ENCODE results near the gene COPS3. TPM values are rescaled to one million over a fixed set of nuclear protein-coding genes. Genes with fewer than 3 reads are reported as not detected.
A peak's percentile ranks its signal among the peaks of the same experiment; 100 is the strongest.

The COPS3 gene
- total RNA-seq, 2 experiments from 2014 or later: 103 to 104 TPM

- intact Hi-C loops (cut with micrococcal nuclease): no loop called here
- Mint-ChIP-seq H3K4me3 (no peak overlapping the region), H3K27me3 (ENCODE audit: low read depth) (no peaks in the 10 kb centered on the region), H3K27ac (no peak overlapping the region), H3K4me1 (ENCODE audit: low read depth) (no peaks in the 10 kb centered on the region), H3K36me3 (ENCODE audit: low read depth) (peaks cover 19% of the 10 kb centered on the region), H3K9me3 (no peaks in the 10 kb centered on the region)
- CTCF ChIA-PET: no interaction called here
- DNase-seq: no peak
These were observed 57.3 kb downstream of the COPS3 start for GRCh38 chr17:17223736-17224135.

DNA sequence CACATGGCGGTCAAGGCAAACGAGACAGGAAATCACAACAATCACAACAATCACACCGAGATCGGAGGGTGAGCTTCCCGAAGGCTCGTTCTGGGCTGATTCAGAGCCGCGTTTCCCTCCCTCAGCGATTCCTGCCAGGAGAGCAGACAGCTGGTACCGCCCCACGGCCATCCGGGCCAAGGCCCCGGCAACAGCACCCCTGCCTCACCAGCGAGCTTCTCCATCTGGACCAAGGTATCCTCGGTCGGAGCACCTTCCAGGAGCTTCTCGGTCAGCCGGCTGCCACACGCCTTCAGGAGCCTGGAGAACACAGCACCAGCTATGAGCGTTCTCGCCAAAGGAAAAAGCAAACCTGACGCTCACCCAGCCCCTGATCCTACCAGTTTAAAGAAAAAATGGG lies 59.7 kb downstream of the COPS3 start:
- Mint-ChIP-seq H3K9me3 (no peaks in the 10 kb centered on the region), H3K36me3 (ENCODE audit: low read depth) (peaks cover 17% of the 10 kb centered on the region), H3K27me3 (ENCODE audit: low read depth) (no peaks in the 10 kb centered on the region), H3K4me3 (no peak overlapping the region), H3K4me1 (ENCODE audit: low read depth) (no peaks in the 10 kb centered on the region), H3K27ac (no peak overlapping the region)
- no peak for DNase-seq
- CTCF ChIA-PET: interaction anchor here (0.7 kb wide), 1 partner anchor 9 kb away, joined by 3 read pairs; no protein-coding TSS in a partner anchor
- intact Hi-C loops (cut with micrococcal nuclease): no loop called here

- CTCF ChIA-PET: interaction anchor here (0.7 kb wide), 1 partner anchor 8 kb away, joined by 3 read pairs; no protein-coding TSS in a partner anchor
- intact Hi-C loops (cut with micrococcal nuclease): no loop called here
- Mint-ChIP-seq H3K27me3 (ENCODE audit: low read depth) (no peaks in the 10 kb centered on the region), H3K27ac (peak overlapping the region; percentile 41), H3K4me1 (ENCODE audit: low read depth) (no peaks in the 10 kb centered on the region), H3K36me3 (ENCODE audit: low read depth) (peaks cover 18% of the 10 kb centered on the region), H3K4me3 (no peak overlapping the region), H3K9me3 (no peaks in the 10 kb centered on the region)
- DNase-seq: no peak
These were observed 60.5 kb downstream of the COPS3 start for GRCh38 chr17:17220529-17220928.

- H3K4me1 Mint-ChIP-seq (ENCODE audit: low read depth): no peaks in the 10 kb centered on the region
- no peak overlapping the region for H3K27ac Mint-ChIP-seq
- no peaks in the 10 kb centered on the region for H3K27me3 Mint-ChIP-seq (ENCODE audit: low read depth)
- intact Hi-C loops (cut with micrococcal nuclease): no loop called here
- peaks cover 8% of the 10 kb centered on the region for H3K36me3 Mint-ChIP-seq (ENCODE audit: low read depth)
- DNase-seq: no peak
- no peak overlapping the region for H3K4me3 Mint-ChIP-seq
- CTCF ChIA-PET: interaction anchor here (0.7 kb wide), 1 partner anchor 98 kb away, joined by 3 read pairs; no protein-coding TSS in a partner anchor
- H3K9me3 Mint-ChIP-seq: no peaks in the 10 kb centered on the region
These were observed 63.1 kb downstream of the COPS3 start for GRCh38 chr17:17217995-17218394.

DNA sequence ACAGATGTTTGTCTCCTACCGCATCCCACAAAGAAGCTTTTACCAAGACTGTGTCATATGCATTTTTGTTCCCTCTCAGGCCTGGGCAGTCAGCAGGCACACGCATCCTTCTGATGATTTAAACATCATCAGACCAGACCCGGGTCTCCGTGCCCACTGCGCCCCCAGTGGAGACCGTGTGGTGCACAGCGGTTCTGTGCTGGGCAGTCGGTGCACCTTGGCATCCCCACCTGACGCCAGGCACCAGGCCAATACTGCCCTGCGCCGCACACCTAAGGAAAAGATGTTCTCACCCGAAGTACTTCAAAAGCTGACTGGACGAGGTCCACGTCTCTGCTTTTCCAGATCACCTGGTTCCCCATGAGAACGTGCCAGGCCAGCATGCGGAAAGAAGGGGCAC lies 64.3 kb downstream of the COPS3 start:
- CTCF ChIA-PET: no interaction called here
- H3K9me3 Mint-ChIP-seq: no peaks in the 10 kb centered on the region
- peaks cover 12% of the 10 kb centered on the region for H3K36me3 Mint-ChIP-seq (ENCODE audit: low read depth)

DNA sequence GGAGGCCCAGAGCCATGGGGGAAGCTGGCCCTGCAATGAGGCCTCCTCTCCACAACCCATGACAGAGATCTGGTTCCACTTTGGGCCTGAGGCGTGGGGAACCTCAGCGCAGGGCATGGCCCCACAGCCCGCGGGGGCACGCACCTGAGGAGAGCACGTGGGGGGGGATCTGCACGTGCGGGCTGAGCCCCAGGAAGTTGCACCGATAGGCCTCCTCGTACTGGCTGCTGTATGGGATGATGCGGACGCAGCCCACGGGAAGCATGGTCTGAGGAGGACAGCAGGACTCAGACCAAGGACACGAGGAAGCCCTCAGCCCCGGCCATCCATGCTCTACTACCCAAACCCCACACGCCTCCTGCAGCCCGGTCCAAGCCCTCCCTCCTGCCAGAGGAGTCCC lies 64.8 kb downstream of the COPS3 start:
- Mint-ChIP-seq H3K27me3 (ENCODE audit: low read depth) (no peaks in the 10 kb centered on the region), H3K4me3 (no peak overlapping the region), H3K9me3 (no peaks in the 10 kb centered on the region), H3K27ac (no peak overlapping the region), H3K36me3 (ENCODE audit: low read depth) (peaks cover 9% of the 10 kb centered on the region), H3K4me1 (ENCODE audit: low read depth) (no peaks in the 10 kb centered on the region)
- DNase-seq: no peak
- intact Hi-C loops (cut with micrococcal nuclease): no loop called here
- CTCF ChIA-PET: no interaction called here

More for the DNA sequence above, 64.3 kb downstream of the COPS3 start:
- Mint-ChIP-seq H3K4me1 (ENCODE audit: low read depth) (no peaks in the 10 kb centered on the region), H3K27ac (no peak overlapping the region), H3K4me3 (no peak overlapping the region), H3K27me3 (ENCODE audit: low read depth) (no peaks in the 10 kb centered on the region)
- intact Hi-C loops (cut with micrococcal nuclease): no loop called here
- DNase-seq: no peak

DNA sequence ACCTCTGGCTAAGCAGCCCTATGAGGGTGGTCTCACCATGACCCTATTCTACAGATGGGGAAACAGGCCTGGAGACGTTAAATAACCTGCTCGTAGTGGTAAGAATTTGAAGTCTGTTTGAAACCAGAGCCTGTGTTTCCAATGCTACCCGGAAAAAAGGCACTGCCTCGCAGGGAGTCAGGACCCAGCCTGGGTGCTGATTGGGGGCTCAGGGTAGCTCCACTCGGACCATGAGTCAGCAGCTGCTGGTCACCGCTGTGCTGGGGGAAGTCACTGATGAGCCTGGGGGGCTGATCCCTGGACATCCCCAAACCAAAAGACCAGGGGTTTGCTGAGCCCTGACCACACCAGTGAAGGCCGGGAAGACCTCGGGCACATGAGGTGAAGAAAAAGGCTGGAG lies 65.5 kb downstream of the COPS3 start:
- Mint-ChIP-seq H3K27me3 (ENCODE audit: low read depth) (no peaks in the 10 kb centered on the region), H3K27ac (no peak overlapping the region), H3K9me3 (no peaks in the 10 kb centered on the region), H3K4me1 (ENCODE audit: low read depth) (no peaks in the 10 kb centered on the region), H3K4me3 (no peak overlapping the region), H3K36me3 (ENCODE audit: low read depth) (peaks cover 8% of the 10 kb centered on the region)
- CTCF ChIA-PET: no interaction called here
- intact Hi-C loops (cut with micrococcal nuclease): no loop called here
- DNase-seq: no peak

- CTCF ChIA-PET: interaction anchor here (0.6 kb wide), 1 partner anchor 58 kb away, joined by 3 read pairs; no protein-coding TSS in a partner anchor
- Mint-ChIP-seq H3K27ac (no peak overlapping the region), H3K36me3 (ENCODE audit: low read depth) (peaks cover 8% of the 10 kb centered on the region)
These were observed 66.2 kb downstream of the COPS3 start for GRCh38 chr17:17214646-17215436.

GRCh38 chr17:17213775-17214174 lies 67.3 kb downstream of the COPS3 start:
- peaks cover 6% of the 10 kb centered on the region for H3K36me3 Mint-ChIP-seq (ENCODE audit: low read depth)
- H3K27ac Mint-ChIP-seq: no peak overlapping the region
- no peak overlapping the region for H3K4me3 Mint-ChIP-seq
- H3K4me1 Mint-ChIP-seq (ENCODE audit: low read depth): no peaks in the 10 kb centered on the region
- no peaks in the 10 kb centered on the region for H3K27me3 Mint-ChIP-seq (ENCODE audit: low read depth)
- DNase-seq: no peak
- H3K9me3 Mint-ChIP-seq: no peaks in the 10 kb centered on the region
- intact Hi-C loops (cut with micrococcal nuclease): no loop called here
- CTCF ChIA-PET: no interaction called here

More at GRCh38 chr17:17214646-17215436, 66.2 kb downstream of the COPS3 start:
- Mint-ChIP-seq H3K4me1 (ENCODE audit: low read depth) (no peaks in the 10 kb centered on the region), H3K27me3 (ENCODE audit: low read depth) (no peaks in the 10 kb centered on the region), H3K9me3 (no peaks in the 10 kb centered on the region), H3K4me3 (no peak overlapping the region)
- DNase-seq: no peak
- intact Hi-C loops (cut with micrococcal nuclease): no loop called here

GRCh38 chr17:17207998-17208397 lies 73.0 kb downstream of the COPS3 start:
- Mint-ChIP-seq H3K36me3 (ENCODE audit: low read depth) (peaks cover 14% of the 10 kb centered on the region), H3K9me3 (no peaks in the 10 kb centered on the region), H3K27me3 (ENCODE audit: low read depth) (no peaks in the 10 kb centered on the region), H3K4me1 (ENCODE audit: low read depth) (peaks cover 24% of the 10 kb centered on the region), H3K27ac (no peak overlapping the region), H3K4me3 (no peak overlapping the region)
- intact Hi-C loops (cut with micrococcal nuclease): no loop called here
- CTCF ChIA-PET: interaction anchor here (0.8 kb wide), 1 partner anchor 25 kb away, joined by 3 read pairs; no protein-coding TSS in a partner anchor
- DNase-seq: no peak

DNA sequence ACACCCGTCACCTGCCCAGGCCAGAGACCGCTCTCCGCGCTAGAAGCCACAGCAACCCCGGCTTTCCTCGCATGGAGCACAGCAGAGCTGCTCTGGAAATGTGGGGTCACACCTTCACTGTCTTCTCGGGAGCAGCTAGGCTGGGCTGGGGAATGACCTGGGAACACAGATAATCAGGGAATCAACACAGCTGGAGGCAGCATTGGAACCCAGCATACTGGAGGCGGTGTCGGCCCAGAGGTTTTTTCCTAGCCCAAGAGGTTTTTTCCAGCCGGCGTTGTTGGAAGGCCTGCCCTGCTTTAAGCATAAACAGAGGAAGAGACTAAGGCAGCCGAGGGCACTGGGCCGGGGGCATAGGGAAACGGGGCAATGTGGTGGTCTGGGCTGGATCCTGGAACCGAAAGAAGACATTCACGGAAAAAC lies 74.1 kb downstream of the COPS3 start:
- intact Hi-C loops (cut with micrococcal nuclease): loop anchor here (1.0 kb wide), 1 partner anchor 30 kb away; the partner anchor contains the start of gene FLCN
- Mint-ChIP-seq H3K36me3 (ENCODE audit: low read depth) (peaks cover 13% of the 10 kb centered on the region), H3K4me3 (peak overlapping the region; percentile 50), H3K27me3 (ENCODE audit: low read depth) (no peaks in the 10 kb centered on the region), H3K9me3 (no peaks in the 10 kb centered on the region), H3K4me1 (ENCODE audit: low read depth) (peaks cover 27% of the 10 kb centered on the region), H3K27ac (no peak overlapping the region)
- DNase-seq: no peak
- CTCF ChIA-PET: interaction anchor here (0.6 kb wide), 1 partner anchor 63 kb away, joined by 3 read pairs; no protein-coding TSS in a partner anchor

DNA sequence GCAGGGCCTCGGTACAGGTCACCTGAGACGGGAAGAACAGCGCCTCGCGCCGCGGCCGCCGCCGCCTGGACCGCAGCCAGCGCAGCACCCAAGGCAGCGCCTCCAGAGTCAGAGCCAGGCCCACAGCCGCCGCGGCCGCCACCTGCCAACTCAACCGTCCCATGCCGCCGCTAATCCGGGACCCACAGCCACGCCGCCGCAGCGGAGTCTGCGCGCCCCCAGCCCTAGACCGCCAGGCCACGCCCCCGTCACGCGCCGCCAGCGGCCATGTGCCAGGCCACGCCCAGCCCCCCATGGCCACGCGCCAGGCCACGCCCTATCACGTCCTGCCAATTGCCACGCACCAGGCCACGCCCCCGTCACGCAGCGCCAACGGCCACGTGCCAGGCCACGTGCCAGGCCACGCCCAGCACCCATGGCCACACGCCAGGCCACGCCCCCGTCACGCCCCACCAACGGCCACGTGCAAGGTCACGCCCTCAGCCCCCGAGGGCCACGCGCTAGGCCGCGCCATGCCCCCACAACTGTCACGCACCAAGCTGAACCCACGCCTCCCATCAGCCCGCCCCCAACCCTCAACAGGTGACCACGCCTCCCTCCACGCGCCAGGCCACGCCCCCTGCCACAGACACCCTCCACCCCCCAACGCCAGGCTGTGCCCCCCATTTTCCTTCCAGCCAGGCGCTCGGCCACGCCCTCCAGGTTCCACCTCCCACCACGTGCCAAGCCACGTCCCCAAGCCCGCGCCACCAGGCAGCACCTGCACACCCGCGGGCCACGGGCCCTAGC lies 74.7 kb downstream of the COPS3 start, which contains the start of gene PLD6:
TSS of gene PLD6 (minus strand) at position 210 of the 789 bp plus-strand sequence. CDS start at position 163, 47 bp downstream.
- Mint-ChIP-seq H3K9me3 (no peaks in the 10 kb centered on the region), H3K4me1 (ENCODE audit: low read depth) (peaks cover 27% of the 10 kb centered on the region), H3K4me3 (peak within 1 kb of the TSS; percentile 94), H3K36me3 (ENCODE audit: low read depth) (peaks cover 15% of the 10 kb centered on the region), H3K27ac (peak within 1 kb of the TSS; percentile 90), H3K27me3 (ENCODE audit: low read depth) (no peaks in the 10 kb centered on the region)
- CTCF ChIA-PET: interaction anchor here (1.6 kb wide), 1 partner anchor 29 kb away, joined by 4 read pairs; no protein-coding TSS in a partner anchor
- peak; percentile 88 for DNase-seq
- intact Hi-C loops (cut with micrococcal nuclease): loop anchor here (1.0 kb wide), 1 partner anchor 31 kb away; the partner anchor contains the start of gene FLCN

All from activated naive CD4-positive, alpha-beta T cell treated with anti-CD3 and anti-CD28 coated beads for 36 hours (primary cell).